C4-2B (cell line): ENCODE measurements around the gene CCT8L2.
"Not testable (repeated sequence)": the region's sequence is repeated elsewhere in the genome, so short reads cannot be mapped to it uniquely, and the experiment has no call there.

Source experiments
- CTCF ChIP-seq: fragments of 450-650 bp; conservative IDR thresholded peaks from 2 replicates; pipeline ENCODE4 v1.5.1; 2017; ENCODE audit warnings: mild to moderate bottlenecking
- ZFX ChIP-seq: fragments of 450-650 bp; IDR thresholded peaks from 2 replicates; pipeline ENCODE4 v1.6.1; 2017

DNA sequence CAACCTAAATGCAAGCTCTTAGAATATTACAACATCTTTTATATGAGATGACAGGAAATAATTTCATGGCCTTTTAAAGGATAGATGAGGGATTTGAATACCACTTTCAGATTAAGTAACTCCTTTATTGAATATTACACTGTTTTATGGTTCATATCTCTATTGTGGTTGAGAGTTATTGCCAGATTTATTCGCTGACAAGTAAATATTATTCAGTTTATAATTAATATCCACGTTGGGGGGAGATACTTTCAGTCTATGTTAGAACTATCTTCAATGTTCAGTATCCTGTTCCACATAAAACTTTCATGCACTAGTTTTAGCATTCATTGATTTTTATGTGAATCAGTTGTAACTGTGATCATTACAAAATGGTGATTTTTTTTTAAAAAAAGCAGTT, 32.4 kb upstream of the CCT8L2 start:
- TF ChIP-seq CTCF, ZFX: not testable (repeated sequence)
